Upper lobe of left lung (tissue), 6 donors: ENCODE results near the gene ADI1. TPM values are rescaled to one million over a fixed set of nuclear protein-coding genes. Genes with fewer than 3 reads are reported as not detected.

Experiments
- ATAC-seq, 2 donors: fragments of 200-7000 bp; cut with Tn5 transposase; one replicate each; pipeline ENCODE4 v1.9.1; 2022; ENCODE audit warnings: mild to moderate bottlenecking in 2 of 2, moderate library complexity in 2 of 2; ENCODE audit not compliant: low FRiP score in 2 of 2
- DNase-seq, 2 donors: peaks; one replicate each; pipeline ENCODE4 v3.0.0-alpha.2; 2019 to 2020
- H3K27ac ChIP-seq, 4 donors: fragments of 200-600 bp; sonication (generic); one replicate each; pipeline ENCODE4 v1.5.1; 2016 to 2019
- H3K27me3 ChIP-seq, 4 donors: fragments of 200-600 bp; sonication (generic); one replicate each; pipeline ENCODE4 v1.5.1; 2017 to 2019
- H3K36me3 ChIP-seq, 4 donors: fragments of 200-600 bp; sonication (generic); one replicate each; pipeline ENCODE4 v1.5.1; 2016 to 2019
- H3K4me1 ChIP-seq, 4 donors: fragments of 200-600 bp; sonication (generic); one replicate each; pipeline ENCODE4 v1.5.1; 2018 to 2019
- H3K4me3 ChIP-seq, 4 donors: fragments of 200-600 bp; sonication (generic); one replicate each; pipeline ENCODE4 v1.5.1; 2017 to 2019; ENCODE audit warnings: mild to moderate bottlenecking in 2 of 4, moderate library complexity in 1 of 4
- H3K9me3 ChIP-seq, 4 donors: fragments of 200-600 bp; sonication (generic); one replicate each; pipeline ENCODE4 v1.5.1; 2018 to 2019
- CTCF ChIP-seq, 6 experiments: fragments of 450-650 bp in 4 of 6; fragments of 200-600 bp in 2 of 6; sonication (generic) in 2 of 6; IDR thresholded peaks; one replicate each; pipeline ENCODE4 v1.5.1; 2016 to 2019; ENCODE audit warnings: antibody characterized with exemption in 6 of 6
- EP300 ChIP-seq, 4 donors: sonication (generic); formaldehyde crosslinking; IDR thresholded peaks; one replicate each; pipeline ENCODE4 v1.5.1; 2017; ENCODE audit warnings: antibody characterized with exemption in 4 of 4, control low read depth in 2 of 4
- POLR2A ChIP-seq, 4 donors: fragments of 450-650 bp; IDR thresholded peaks; one replicate each; pipeline ENCODE4 v1.5.1; 2016 to 2017; ENCODE audit warnings: antibody characterized with exemption in 4 of 4, mild to moderate bottlenecking in 2 of 4
- POLR2AphosphoS5 ChIP-seq, 2 donors: sonication (generic); formaldehyde crosslinking; IDR thresholded peaks; one replicate each; pipeline ENCODE4 v1.5.1; 2017; ENCODE audit warnings: antibody characterized with exemption in 2 of 2
- WGBS, 2 donors: methylation state at CpG; one replicate each; pipeline ENCODE4 v1.1.5; 2017 to 2018; 5-methylcytosine and 5-hydroxymethylcytosine counted together
- total RNA-seq, 6 donors: library from RNA; depleted of rRNA in 4 of 6; stranded (reverse); fragments of >200 nt in 4 of 6; gene quantifications; one replicate each; pipeline versions ENCODE4 v1.1.0 to v1.2.1, GENCODE V29; 2016 to 2021
- donor health status: DM: no; HTN: no; CAD: no; lungs with moderate emphysema.
- donor health status: DM: no; HTN: yes; CAD: no; lungs with severe emphysema.

The ADI1 gene
- total RNA-seq, 6 donors from 2014 or later = 40.9 to 87.3 (median 77.3) TPM

GRCh38 chr2:3465844-3466481 lies 53.4 kb downstream of the ADI1 start:
- TF ChIP-seq EP300 (IDR thresholded peaks at IDR 0.05) (no peak), CTCF (IDR thresholded peaks at IDR 0.05) (no peak), POLR2AphosphoS5 (IDR thresholded peaks at IDR 0.05) (no peak), POLR2A (IDR thresholded peaks at IDR 0.05) (no peak)
- DNase-seq (no peak), ATAC-seq (peak in 1 of 2 donors; percentile 69)
- Histone ChIP-seq H3K4me1 (peaks cover 5 to 15% (median 11%) of the 10 kb centered on the region in 4 donors), H3K9me3 (no peaks in the 10 kb centered on the region), H3K36me3 (peaks cover 0 to 85% (median 60%) of the 10 kb centered on the region in 4 donors), H3K4me3 (no peak overlapping the region), H3K27me3 (no peaks in the 10 kb centered on the region), H3K27ac (peak overlapping the region in 1 of 4 donors; percentile 16)
- WGBS, 2 donors = 82 to 92% methylated on average over 11 to 13 of the region's 13 CpGs

- Histone ChIP-seq H3K4me3 (no peak overlapping the region), H3K4me1 (peaks cover 5 to 15% (median 11%) of the 10 kb centered on the region in 4 donors), H3K36me3 (peaks cover 0 to 86% (median 61%) of the 10 kb centered on the region in 4 donors), H3K9me3 (no peaks in the 10 kb centered on the region), H3K27me3 (no peaks in the 10 kb centered on the region), H3K27ac (peak overlapping the region in 1 of 4 donors; percentile 26)
- ATAC-seq = no peak
- TF ChIP-seq POLR2A (IDR thresholded peaks at IDR 0.05) (no peak), POLR2AphosphoS5 (IDR thresholded peaks at IDR 0.05) (no peak), EP300 (IDR thresholded peaks at IDR 0.05) (no peak), CTCF (IDR thresholded peaks at IDR 0.05) (no peak)
- DNase-seq = peak in 1 of 2 donors; percentile 5
- 95% methylated on average over 28 of the region's 28 CpGs for WGBS, 2 donors
Observed at GRCh38 chr2:3465328-3465727, 54.0 kb downstream of the ADI1 start.

- no peak overlapping the region for H3K27ac ChIP-seq
- WGBS, 2 donors = 96 to 98% methylated on average over 21 of the region's 21 CpGs
- DNase-seq = peak in 1 of 2 donors; percentile 16
Observed at GRCh38 chr2:3464401-3465005, 54.8 kb downstream of the ADI1 start.

GRCh38 chr2:3463944-3464343 lies 55.4 kb downstream of the ADI1 start:
- Histone ChIP-seq H3K9me3 (no peaks in the 10 kb centered on the region), H3K27ac (no peak overlapping the region), H3K4me1 (peaks cover 0 to 15% (median 8%) of the 10 kb centered on the region in 4 donors), H3K27me3 (no peaks in the 10 kb centered on the region), H3K36me3 (peaks cover 0 to 77% (median 55%) of the 10 kb centered on the region in 4 donors), H3K4me3 (no peak overlapping the region)
- ATAC-seq (no peak), DNase-seq (peak in 1 of 2 donors; percentile 14)
- WGBS, 2 donors = 93 to 97% methylated on average over 12 of the region's 13 CpGs
- TF ChIP-seq POLR2AphosphoS5 (IDR thresholded peaks at IDR 0.05) (no peak), EP300 (IDR thresholded peaks at IDR 0.05) (no peak), CTCF (IDR thresholded peaks at IDR 0.05) (no peak), POLR2A (IDR thresholded peaks at IDR 0.05) (no peak)

More at GRCh38 chr2:3464401-3465005, 54.8 kb downstream of the ADI1 start:
- Histone ChIP-seq H3K4me3 (no peak overlapping the region), H3K36me3 (peaks cover 0 to 81% (median 57%) of the 10 kb centered on the region in 4 donors), H3K27me3 (no peaks in the 10 kb centered on the region), H3K9me3 (no peaks in the 10 kb centered on the region), H3K4me1 (peaks cover 1 to 12% (median 10%) of the 10 kb centered on the region in 4 donors)
- no peak for TF ChIP-seq POLR2AphosphoS5 (IDR thresholded peaks at IDR 0.05)
- ATAC-seq = no peak

GRCh38 chr2:3463186-3463835 lies 56.0 kb downstream of the ADI1 start:
- 86 to 87% methylated on average over 25 of the region's 25 CpGs for WGBS, 2 donors
- peak in 1 of 2 donors; percentile 9 for DNase-seq
- peaks cover 0 to 77% (median 49%) of the 10 kb centered on the region in 4 donors for H3K36me3 ChIP-seq

More at GRCh38 chr2:3463186-3463835, 56.0 kb downstream of the ADI1 start:
- Histone ChIP-seq H3K27ac (no peak overlapping the region), H3K9me3 (no peaks in the 10 kb centered on the region), H3K4me3 (no peak overlapping the region), H3K4me1 (peaks cover 0 to 15% (median 8%) of the 10 kb centered on the region in 4 donors), H3K27me3 (no peaks in the 10 kb centered on the region)
- TF ChIP-seq CTCF (IDR thresholded peaks at IDR 0.05) = no peak
- TF ChIP-seq POLR2A (IDR thresholded peaks at IDR 0.05) = no peak
- TF ChIP-seq EP300 (IDR thresholded peaks at IDR 0.05) = no peak
- no peak for TF ChIP-seq POLR2AphosphoS5 (IDR thresholded peaks at IDR 0.05)
- no peak for ATAC-seq
